ENCODE data around the gene PTGFRN.

The PTGFRN gene

DNA sequence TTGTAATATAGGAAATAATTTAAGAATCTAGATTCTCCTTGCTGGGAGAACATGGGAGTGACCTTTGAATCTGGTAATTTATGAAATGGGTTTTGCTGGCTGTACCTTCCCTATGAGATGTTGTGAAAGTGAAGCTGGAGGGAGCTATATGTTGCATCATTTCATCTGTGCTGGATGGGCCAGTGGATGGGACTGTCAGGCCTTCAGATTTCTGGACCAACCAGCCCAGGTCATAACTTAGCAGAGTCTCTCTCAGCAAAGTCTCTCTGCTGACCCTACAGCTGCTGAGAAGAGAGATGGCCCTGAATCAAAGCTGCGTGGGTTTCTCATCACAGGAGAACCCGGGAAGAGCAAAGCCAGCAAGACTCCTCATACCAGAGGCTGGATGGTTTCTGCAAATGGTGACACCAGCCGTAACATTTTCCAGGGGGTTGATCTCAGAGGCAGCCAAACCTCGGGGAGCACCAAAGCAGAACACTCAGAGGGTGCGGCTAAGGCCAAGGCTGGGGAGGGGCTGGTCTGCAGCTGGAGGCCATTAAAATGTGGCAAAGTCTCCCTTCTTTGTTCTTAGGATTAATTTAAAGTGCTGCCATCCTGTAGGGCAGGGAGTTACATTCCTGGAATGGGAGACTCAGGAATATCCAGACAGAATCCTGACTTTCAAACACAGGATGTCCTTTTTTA lies 18.2 kb upstream of the PTGFRN start:
- DNase-seq = no peak

DNA sequence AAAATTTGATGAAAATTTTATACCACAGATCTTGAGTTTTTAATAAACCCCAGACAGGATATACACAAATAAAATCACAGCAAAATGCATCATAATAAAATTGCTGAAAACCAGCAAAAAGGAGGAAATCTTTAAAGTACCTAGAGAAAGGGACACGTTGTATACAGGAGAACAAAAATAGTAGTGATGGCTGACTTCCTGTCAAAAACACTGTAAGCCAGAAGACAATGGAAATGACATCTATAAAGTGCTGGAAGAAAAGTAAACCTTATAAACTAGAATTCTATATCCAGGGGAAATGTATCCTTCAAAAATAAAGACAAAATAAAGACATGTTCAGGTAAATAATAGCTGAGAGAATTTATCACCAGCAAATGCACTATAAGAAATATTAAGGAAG lies 14.6 kb upstream of the PTGFRN start:
- no peak for DNase-seq

DNA sequence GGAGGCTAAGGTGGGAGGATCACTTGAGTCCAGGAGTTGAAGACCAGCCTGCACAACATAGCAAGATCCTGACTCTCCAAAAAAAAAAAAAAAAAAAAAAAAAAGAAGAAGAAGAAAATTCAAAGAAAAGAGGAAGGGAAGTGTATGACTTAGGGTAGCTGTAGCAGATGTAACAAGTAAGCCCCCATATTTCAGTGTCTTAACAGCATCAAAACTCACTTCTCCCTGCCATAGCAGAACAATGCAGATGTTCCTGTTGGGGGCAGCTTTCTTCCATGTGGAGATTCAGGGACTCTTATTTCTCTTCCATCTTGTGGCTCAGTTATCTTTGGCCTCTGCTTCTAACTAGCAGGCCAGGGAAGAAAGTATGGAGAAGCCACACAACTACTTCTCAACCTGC lies 10.2 kb upstream of the PTGFRN start:
- no peak for DNase-seq

DNA sequence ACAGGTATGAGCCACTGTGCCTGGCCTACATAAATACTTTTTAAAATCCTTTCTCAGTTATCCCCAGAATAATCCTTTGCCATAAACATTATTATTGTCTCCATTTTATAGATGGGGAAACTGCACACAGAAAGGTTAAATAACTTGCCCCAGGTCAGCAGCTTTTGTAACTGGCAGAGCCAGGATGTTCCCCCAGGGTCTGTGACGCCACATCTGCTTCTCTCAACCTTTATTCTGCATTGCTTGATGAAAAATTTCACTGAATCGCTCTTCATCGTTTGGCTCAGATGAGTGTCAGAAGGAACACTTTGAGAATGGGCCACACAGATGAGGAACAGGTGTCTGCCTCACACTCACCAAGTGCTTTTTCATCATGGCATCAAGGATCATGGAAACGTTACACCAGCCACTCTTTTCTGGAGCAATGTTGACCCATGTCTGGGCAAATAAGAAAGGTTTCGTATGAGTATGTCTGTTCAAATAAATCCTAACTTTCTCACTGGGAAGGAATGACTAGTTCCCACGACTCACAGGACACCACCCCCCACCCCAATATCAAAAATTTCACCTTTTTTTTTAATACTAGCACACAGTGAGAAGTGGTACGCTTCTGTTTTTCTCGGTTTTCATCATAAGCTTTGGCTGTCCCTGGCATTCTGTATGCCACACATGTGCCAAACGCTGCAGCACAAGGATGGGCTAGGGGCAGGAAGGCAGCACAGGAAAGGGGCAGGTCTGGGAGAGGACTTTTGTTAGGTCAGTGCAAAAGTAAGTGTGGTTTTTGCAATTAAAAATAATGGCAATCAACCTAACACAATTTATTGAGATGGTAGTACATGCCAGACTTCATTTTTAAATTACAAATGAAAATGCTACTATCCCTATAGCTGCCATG lies 9.0 kb upstream of the PTGFRN start:
- no peak for DNase-seq

DNA sequence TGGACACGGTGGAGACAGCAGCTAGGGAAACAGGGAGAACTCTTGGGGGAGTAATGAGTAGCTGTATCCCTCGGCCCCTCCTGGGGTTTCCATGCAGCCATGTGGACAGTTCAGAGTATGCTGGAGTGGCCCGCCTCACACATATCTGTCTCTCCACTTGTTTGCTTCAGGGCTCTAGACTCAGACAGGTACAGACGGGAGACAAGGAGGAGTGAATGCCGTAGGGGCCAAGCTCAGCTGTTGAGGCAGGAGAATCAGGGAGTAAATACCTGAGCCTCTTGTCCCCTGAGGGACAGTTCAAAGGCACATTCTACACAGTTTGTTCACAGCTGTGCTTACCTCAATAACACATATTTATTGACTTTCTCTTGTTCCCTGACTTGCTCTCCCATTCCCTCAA lies 7.7 kb upstream of the PTGFRN start:
- DNase-seq = no peak

DNA sequence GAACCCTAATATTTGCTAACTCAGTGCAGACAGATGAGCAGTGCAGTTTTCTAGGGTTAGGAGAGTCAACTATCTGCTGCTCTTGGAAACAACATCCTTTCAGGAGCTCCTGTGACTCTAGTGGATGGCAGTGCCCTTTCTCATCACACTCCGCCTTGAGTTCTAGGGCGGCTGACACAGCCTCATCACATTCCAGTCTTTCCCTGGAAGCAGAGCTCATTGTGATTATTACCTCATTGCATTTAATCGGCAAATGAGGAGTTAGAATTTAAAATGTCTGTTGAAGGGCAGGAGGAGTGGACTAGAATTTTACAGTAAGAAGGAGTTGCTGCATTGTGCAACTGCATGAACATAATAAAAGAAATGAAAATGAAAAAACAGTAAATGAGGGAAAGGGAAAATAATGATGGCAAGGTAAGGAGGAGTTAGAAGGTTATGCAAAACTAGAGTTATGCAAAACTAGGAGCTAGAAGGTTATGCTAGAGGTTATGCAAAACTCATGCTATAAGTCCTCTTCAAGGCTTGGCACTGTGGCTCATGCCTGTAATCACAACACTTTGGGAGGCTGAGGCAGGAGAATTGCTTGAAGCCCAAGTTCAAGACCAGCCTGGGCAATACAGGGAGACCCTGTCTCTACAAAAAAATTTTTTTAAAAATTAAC lies 6.9 kb upstream of the PTGFRN start:
- no peak for DNase-seq

DNA sequence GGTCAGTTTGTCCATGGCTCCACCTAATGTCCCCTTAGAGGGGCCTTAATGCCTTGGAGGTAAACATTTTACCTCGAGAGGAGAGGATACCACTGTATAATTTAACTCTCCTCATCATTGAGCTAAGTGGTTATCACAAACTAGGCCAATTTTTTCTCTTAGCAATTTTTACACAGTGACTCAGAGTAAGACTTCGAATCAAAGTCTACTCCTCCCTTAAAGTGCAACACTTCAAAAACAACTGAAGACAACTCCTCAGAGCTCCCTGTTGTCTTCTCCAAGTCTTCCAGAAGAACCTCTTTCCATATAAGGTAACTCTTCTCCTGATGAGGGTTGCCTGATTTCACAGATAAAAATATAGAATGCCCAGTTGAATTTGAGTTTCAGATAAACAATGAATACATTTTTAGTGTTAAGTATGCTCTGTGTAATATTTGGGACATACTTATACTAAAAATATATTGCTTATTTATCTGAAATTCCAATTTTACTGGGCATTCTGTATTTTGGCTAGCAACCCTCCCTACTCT lies 4.9 kb upstream of the PTGFRN start:
- DNase-seq = no peak

DNA sequence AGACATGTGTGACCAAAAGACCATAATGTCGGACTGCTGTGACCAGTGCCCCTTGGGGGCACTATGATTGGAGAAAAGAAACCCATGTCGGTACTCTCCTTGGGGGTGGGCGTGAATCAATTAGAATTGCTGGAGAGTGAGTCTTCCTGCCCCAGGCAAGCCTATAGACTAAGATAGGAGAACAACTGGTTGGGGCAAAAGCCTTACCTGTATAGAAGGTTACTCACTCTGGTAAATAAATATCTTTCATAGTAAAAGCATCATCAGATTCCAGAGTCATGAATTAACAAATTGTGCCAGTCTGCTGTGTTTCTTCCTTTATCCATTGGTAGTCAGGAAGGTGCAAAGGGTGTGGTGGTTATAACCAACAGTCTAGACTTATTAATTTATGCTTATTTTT lies 2.9 kb upstream of the PTGFRN start:
- no peak for DNase-seq

DNA sequence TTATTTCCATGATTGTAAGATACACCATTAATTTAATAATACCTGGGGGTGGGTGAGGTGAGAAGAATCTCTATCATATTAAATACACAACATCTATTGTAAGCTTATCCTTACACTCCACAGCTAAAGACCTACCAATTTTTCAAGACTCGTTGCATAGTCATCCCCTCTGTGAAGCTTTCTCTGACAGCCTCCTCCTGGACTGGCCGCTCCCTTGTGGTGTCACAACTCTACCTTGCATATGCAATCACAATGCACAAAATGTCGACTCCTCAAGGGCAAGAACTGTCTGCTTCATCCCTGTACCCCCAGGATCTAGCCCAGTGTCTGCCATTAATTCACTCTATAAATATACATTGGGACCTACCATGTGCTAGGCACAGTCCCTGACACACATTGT lies 2.4 kb upstream of the PTGFRN start:
- no peak for DNase-seq

DNA sequence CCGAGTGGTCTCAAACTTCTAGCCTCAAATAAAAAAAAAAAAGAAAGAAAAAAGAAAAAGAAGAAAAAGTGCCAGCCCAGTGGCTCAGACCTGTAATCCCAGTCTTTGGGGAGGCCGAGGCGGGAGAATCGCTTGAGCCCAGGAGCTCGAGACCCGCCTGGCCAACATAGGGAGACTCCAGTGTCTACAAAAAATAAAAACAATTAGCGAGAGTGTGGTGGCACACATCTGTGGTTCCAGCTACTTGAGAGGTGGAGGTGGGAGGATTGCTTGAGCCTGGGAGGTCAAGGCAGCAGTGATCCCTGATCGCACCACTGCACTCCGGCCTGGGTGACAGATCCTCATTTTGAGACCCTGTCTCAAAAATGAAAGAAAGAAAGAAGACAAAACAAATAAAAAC lies 1.4 kb upstream of the PTGFRN start:
- DNase-seq = no peak

DNA sequence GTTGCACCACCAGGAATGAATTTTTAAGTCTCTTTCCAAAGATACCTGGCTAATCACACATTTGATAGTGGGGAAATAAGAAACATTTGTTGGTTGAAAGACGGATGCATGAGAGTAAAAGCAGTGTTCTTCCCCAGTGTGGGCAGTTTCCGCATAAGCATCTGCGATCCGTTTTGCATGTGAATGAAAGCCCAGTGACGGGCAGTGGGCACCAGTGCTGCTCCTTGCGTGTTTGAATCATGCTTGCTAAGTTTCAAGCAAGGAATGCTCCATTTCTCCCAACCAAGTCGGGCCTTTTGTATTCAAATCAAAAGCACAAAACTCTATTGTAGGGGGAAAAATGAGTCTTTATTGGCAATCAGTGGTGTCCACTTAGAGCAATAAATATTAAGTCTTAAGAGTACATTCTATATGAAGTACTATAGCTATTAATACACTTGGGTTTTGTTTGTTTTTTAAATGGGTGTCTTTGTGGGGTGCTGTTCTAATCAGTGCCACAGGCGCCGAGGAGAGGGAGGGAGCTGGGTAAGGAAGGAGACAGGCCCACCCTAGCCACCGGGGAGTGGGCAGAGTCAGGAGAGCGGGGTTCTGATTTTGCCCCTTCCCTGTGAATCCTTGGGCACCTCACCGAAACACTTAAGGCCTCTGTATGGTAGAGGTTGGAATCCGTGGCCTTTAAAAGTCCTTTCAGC lies 750 bp upstream of the PTGFRN start:
- no peak for DNase-seq

DNA sequence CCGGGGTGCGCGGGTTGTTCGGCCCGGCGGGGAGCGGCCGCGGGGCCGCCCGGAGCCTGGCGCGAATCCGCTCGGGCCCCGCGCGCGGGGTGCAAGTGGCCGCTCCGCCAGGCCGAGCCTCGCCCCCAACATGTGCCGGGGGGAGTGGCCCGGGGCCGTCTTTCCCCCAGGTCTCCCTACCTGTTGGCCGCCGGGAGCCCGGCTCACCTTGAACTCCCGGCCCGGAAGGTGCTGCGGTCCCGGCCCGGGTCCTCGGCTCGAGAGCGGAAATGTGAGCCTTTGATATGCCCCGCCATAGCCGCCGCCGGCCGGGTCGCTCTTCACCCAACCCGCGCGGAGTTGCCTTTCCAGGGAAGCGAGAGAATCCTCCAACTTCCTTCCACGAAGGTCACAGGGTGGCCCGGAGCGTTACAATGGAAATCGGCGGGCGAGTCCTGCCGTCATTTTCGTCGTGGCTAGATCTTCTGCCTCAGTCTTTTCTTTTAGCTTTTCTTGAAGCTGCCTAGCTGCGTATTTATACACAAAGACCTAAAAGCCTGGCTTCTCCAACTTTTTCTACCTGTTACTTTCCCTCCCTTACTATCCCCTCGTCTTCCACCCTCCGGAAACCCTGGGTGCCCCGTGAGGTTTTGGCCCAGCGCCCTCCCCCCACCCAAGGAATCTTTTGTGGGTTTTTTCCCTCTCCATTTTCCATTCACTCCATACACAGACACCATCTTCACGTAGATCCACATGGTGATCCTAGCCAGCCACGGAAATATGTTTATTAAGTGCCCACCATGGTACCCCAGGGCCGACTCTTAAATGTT lies 867 bp downstream of the PTGFRN start:
- no peak for DNase-seq

DNA sequence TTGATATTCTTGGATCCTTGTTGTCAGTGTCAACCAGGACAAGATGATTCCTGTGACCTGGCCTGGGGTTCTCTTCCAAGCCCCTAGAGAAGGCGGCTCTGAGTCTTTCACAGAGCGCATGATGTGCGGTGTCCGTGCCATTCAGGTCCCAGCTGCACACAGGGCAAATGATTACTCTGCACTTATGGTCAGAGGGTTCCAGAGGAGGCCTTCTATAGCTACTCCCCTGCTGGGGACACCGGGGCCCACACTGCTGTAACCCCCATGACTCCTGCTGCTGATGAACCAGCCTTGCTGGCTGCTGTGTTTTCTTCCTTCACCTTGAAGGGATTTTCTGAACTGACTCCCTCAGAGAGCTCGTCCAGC lies 1.5 kb downstream of the PTGFRN start:
- DNase-seq = no peak

DNA sequence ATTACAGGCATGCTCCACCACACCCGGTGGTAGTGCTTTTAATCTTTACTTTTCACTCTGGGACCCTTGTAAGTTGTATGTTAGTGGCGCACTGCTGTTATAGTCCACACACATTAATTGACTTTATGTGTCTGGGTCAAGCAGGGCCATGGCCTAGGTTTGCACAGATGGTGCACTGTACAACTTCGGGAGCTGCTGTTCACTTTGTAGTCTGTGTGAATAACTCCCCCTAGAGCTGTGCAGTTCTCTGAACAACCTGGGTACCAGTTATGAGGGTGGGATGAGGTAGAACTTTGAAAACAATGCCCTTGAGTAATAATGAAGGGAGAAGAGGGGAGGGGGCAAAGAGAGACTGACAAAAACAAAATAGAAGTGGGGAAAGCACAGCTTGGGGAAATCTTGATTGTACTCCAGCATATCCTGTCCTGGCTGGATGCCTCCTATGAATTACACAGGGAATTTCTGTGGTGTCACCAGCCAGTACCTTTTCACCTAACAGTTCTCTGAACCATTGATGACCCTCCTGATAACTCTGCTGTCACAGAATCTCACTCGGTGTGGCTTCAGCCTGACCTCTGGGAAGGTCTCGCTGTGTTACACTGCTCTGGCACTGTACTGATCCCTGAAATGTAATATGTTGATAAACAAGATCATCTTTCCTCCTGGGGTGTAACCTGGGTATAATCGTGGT lies 2.2 kb downstream of the PTGFRN start:
- no peak for DNase-seq

DNA sequence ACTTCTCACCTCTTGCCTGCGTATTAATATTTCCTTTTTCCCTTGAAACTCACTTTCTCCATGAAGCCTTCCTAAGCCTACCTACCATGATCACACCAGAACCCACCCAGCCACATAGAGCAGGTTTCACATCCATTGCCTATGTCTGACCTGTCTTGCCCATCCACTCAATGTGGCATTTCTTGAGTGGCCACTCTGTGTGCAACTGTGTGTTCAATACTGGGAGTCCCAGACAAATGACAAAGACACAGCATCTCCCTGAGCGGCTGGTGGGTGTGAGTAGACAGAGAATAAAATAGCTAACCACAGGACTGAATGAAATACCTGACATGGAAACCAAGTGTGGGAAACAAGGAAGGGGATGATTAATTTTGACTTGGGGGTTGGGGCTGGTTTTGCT lies 3.1 kb downstream of the PTGFRN start:
- DNase-seq = no peak

DNA sequence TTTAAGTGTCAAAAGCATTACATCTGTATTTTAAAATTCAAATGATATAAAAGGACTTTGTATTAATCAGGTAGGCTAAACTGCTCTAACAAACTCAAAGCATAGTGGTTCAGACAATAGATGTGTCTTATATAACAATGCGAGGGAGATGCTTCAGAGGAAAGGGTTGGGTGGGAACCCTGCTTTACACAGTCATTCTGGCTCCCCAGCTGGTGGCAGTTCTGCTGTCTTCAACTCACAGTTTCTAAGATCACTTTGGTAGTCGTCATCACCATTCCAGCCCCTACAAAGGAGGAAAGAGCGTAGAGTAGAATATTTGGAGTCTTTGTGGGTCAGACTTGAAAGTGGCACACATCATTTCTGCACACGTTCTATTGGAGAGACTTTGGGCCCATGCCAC lies 4.2 kb downstream of the PTGFRN start:
- no peak for DNase-seq

DNA sequence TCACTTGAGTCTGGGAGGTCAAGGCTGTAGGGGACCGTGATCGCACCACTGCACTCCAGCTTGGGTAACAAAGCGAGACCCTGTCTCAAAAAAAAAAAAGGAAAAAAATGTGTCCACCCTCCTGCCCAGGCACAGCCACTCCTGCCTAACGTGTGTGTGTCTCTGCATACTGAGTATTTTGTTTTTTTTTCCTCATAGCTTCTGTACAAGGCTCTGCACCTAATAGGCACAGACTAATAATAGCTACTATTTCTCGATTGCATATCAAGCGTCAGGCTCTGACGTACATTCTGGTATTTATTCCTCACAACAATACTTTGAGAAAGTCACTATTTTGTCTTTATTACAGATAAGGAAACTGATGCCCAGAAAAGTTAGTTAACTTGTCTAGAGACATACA lies 5.0 kb downstream of the PTGFRN start:
- DNase-seq = no peak

DNA sequence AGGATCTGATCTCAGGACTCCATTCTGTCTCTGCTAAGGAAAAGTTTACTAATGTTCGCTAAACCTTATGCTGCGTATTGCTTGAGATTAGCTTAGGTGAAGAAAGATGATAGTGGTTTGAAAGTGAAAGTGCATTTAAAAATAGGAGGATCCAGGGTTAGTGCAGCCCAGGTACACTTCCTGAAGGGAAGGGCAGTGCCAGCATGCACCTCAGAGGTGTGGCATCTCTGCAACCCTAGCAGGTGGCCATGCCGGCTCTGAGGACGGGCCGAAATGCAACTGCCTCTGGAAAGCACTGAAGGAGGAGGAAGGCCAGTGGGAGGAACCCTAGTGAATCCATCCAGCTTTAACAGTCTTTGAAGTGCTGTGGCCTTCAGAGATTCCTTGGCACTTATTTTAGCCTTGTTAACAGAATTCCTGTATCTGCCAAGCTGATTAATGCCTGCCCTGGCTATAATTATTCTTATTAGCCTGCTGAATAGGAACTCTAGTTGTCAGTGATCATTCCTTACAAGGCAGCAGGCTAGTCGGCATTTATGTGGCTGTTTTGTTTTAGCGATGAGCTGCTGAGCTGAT lies 5.5 kb downstream of the PTGFRN start:
- DNase-seq = no peak

DNA sequence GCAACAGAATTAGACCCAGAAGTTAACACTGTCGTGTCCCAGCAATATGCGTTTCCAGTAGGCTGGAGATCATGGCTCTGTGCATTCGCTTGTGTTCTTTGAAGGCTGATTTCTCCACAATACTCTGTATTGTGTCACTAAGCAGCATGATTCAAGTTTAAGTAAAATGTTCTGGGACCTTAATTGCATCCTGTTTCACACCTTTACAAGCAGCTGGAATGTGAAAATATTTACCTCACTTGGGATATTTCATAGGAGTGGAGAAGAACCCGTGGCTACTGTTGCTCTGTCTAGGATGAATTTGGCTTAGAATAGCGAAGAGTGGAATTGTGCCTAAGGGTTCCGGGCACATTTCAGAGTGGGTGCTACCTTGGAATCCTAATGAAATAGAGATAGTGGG lies 6.3 kb downstream of the PTGFRN start:
- no peak for DNase-seq

DNA sequence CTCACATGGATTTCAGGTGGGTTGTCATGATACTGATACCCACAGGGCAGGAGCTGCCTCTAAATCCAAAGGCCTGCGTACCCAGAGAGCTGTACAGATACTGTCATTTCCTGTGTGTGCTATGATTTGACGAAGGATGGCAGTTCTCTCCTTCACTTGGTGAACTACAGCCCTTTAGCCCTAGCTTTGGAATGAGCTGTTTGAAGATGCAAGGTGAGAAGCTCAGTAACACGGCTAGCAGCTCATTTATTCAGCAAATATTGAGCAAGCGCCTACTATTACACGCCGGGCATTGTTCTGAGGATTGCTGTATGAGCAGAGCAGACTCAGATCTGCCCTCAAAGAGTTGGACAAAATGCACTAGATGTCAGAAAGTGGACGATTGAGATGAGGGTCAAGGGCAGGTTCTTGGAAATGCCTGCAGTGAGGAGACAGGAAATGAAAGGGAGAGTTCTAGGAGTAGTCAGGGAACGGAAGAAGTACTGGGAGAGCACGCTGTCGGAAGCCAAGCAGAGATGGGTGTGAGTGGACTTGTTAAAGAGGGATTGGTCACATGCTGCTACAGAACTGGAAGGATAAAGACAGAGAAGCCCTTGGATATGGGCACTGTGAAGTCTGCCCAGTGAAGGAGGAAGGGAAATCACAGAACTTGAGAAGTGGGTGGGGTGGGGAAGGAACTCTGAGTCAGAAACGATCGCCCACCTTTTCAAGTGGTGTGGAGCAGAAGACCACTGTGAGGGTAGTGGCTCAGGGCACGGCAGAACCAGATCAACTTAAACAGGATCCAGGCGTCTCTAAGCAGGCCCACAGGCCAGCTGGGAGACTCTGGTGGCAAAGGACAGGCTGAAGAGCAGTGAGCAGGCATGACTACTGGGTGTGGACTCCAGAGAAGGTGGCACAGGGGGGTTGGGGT lies 7.1 kb downstream of the PTGFRN start:
- DNase-seq = no peak
